Measurements from ENCODE around the gene SDK1.

Gene SDK1

DNA sequence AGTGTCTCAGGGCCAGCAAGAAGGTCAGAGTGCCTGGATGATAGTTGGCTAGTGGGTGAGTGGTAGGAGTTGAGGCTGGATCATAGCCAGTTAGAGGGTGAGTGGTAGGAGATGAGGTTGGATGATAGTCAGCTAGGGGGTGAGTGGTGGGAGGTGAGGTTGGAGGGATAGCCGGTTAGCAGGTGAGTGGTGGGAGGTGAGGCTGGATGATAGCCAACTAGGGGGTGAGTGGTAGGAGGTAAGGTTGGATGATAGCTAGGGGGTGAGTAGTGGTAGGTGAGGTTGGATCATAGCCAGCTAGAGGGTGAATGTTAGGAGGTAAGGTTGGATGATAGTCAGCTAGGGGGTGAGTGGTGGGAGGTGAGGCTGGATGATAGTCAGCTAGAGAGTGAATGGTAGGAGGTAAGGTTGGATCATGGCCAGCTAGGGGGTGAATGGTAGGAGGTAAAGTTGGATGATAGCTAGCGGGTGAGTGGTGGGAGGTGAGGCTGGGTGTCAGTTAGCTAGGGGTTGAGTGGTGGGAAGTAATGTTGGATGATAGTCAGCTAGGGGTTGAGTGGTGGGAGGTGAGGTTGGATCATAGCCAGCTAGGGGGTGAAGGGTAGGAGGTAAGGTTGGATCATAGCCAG is 226.6 kb downstream of the SDK1 start:
- DNase-seq (ENCODE audit: low read depth in 2 of 2) = no peak

DNA sequence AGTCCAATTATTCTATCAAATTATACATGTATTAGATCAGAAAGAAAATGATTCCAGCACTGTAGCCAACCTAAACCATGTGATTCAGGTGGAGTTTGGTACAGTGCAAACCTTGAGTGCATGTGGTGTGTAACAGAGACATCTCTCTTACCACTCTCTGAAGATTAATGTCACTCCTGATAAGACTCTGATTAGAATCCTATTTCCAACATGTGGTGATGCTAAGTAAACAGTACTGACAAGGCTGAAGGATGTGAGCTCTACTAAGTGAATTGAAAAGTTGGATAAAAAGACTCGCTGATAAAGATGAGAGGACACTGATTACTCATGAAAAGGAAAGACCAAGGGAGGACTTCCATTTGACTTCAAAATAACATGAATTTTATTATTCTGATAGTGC is 232.0 kb downstream of the SDK1 start:
- no peak for DNase-seq (ENCODE audit: low read depth in 2 of 2)

DNA sequence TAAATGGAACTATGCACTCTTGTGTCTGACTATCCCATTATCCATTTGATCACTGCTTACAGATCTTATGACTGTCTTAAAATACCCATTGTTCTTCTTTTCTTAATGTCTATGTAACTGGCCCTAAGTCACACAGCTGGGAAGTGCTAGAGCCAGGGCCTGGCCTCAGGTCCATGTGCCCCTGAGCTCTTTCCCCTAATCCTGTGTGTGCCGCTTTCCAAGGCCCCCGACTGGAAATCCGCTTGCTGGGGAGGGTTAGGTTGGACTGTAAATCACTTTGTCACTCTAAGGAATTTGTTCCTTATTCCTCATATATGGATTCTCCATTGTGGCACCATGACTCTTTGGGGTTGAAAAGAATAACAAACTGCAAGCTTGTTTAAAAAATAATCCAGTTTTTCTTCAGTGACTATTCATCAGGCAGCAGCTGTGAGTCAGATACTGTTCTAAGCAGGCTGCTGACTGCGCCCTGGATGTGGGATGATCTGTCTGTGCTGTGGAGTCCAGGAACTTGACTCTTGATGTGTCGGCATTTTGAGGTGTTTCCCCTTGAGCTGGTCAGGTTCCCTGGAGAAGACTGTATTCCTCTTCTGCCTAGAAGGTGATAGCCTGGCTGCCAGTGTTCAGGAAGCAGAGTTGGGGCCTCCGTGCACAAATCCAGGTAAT is 236.3 kb downstream of the SDK1 start:
- no peak for DNase-seq (ENCODE audit: low read depth in 2 of 2)

DNA sequence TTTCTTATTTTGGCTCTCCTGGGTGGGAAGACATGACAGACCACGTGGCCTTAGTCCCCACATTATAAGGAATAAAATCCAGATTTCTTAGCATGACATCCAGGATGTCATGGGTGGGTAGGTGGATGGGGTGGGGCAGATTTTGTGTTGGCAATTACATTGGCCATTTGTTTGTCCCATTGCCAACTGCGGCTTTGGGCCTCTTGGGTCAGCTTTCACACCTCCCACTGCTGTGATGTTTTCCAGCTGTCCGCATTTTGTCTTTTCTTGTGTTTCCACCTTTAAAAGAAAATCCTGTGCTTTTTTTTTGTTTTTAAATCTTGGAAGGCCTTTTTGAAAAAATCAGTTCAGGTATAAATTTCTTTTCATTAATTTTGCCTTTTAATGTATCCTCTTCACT is 237.0 kb downstream of the SDK1 start:
- no peak for DNase-seq (ENCODE audit: low read depth in 2 of 2)

DNA sequence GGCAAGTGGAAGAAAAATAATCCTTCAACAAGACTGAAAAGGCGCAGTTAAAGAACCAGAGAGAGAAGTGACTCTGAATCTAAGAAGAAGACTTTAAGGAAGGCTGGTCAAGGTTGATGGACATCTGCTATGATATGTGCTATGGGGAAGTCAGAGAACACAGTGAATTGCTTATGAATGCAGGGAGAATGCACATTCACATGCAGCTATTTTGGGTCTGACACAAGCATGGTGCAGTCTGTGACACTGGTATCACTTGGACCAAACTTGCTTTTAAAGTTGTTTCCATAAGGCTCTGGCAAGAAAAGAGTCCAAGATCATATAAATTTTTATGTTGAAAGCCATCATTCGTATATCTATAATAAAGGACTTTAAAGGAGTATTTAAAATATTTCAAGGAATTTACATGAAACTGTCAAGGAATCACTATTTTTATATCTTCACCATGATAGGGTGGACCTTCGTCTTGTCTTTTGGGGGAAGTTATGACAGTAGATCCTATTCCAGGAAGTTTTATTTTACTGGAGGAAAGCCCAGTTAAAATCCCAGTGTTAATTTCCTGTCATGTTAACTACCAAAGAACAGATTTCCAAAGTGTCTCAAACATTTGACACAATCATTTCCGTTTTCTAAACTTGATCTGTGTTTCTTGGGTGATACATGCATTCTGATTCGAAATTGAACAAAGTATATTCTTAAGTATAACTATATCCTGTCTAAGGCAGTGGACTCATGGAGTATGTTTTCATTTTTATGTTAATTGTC is 239.6 kb downstream of the SDK1 start:
- DNase-seq (ENCODE audit: low read depth in 2 of 2) = no peak

DNA sequence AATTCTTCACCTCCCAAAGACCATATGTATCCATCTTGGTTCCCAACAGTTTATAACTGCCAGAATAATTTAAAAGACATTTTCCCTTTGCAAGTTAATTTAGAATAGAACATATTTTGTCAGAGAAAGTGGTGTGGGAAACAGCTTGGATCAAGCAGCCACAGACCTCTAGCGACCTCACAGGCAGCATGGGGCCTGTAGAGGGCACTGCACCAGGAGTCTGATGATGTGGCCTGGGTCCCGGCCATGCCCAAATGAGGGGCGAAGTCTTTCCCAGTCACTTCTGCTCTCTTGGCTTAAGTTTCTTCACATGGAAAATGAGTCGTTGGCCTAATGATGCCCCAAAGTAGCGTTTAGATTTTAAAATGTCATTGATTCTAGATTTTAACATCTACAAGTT is 243.2 kb downstream of the SDK1 start:
- no peak for DNase-seq (ENCODE audit: low read depth in 2 of 2)

DNA sequence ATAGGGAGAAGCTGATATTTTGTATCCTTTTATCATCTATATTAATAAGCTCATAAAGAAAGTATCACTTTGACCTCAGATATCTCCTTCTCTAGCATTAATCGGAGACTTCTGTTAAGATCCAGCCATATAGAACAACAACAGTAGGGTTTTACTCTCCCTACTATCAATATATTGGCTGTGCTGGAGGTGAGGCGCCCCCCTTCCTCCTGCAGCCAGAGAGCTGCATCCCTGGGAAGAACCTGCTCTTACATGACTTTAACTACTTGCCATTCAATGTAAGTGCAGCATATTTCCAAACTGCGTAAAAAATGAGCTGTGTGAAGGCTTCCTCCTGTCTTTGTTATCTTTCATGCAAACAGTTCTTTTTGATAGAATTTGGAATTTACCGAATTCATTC is 247.8 kb downstream of the SDK1 start:
- no peak for DNase-seq (ENCODE audit: low read depth in 2 of 2)

DNA sequence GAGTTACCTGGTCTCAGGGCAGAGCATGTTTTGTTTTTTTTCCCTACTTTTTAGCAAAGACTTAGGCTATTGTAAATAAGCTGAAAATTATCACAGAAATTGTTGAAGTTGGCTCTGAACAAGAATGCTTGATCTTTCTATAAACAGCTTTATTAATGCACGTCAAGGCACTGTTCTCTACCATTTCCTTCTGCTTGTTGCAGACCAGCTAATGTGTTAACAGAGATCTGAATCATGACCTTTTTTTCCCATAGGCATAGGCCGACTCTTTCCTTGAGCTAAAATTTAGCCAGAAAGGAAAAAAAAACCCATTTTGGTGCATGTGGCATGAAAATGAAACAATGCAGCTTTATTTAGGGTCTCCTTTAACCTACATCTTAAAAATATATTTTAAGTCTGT is 248.5 kb downstream of the SDK1 start:
- DNase-seq (ENCODE audit: low read depth in 2 of 2) = no peak

DNA sequence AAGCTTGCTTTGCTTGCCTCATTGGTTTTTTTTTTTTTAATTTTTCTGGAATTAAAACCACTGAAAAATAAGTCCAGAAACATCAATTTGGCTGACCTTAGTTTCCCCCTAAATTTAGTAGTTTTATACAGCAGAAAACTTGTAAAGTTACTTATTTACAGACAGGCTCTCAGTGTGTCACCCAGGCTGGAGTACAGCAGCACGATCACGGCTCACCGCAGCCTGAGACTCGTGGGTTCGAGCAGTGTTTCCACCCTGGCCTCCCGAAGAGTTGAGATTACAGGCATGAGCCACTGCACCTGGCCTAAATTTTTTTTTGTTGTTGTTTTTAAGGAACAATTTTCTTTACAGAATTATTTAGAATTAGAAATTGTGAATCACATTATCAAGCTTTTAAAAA is 250.5 kb downstream of the SDK1 start:
- no peak for DNase-seq (ENCODE audit: low read depth in 2 of 2)

DNA sequence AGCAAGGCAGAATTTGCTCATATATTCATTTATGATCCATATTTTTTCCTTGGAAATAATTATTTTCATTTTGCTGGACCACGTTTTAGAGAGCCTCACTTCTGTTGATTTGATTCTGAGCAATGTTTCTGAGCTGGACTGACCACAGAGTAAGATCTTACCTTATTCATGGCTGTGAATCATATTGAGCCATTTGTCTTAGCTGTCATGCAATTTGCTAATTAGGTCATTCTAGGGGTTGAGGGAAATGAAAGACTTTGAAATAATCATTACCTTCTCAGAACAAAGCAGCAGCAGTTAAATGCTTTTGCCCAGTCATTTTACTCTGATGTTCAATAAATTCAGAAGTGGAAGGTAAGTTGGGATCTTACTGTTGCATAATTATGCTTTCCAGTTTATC is 251.4 kb downstream of the SDK1 start:
- no peak for DNase-seq (ENCODE audit: low read depth in 2 of 2)

DNA sequence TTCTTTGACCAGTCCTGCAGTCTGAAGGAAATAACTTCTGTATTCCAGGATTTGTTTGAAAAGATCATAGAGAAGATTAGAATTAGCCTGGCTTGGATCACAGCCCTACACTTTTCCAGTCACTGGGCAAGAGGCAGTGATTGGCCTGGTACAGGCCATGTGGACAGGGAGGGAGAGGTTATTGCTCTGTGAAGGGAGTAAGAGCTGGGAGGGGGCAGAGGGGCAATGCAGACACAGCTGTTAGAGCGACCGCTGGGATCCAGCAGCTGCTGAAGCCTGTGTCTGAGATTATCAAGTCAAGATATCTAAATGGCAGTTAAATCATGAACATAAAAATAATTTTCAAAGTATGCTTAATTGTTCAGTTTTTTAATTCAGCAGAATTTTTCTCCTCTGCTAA is 257.3 kb downstream of the SDK1 start:
- no peak for DNase-seq (ENCODE audit: low read depth in 2 of 2)

DNA sequence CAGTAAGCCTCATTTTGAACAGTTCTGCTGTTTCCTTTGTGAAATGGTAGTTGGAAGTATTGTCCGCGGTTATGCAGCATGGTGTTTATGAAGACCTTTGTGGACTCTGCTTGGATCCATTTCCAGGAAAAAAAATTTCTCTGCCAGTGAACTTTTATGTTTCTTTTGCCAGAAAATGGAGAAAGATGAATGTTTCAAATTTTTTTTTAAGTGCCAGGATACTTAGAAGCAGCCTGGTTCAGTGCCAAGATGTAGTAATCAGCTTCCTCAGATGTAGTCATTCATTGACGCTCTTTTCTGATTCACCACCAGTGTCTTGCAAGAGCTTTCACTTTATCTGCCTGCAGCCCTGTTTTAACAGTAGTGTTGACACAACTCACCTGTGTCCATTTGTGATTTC is 258.2 kb downstream of the SDK1 start:
- DNase-seq (ENCODE audit: low read depth in 2 of 2) = no peak

DNA sequence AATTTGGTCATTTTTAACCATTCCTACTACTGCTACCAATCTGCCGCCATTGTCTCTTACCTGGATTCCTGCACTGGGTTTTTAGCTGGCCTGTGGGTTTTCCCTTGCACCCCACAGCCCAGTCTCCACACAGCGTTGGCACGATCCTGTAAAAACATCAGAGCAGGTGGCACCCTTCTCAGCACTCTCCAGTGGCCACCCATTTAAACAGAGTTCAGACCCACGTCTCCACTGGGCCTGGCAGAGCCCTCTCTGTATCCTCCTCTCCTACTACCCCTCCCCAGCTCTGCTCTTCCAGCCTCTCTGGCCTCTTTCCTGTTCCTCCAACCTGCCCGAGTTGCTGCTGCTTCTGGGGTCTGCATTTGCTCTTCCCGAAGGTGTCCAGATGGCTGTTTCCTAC is 259.4 kb downstream of the SDK1 start:
- no peak for DNase-seq (ENCODE audit: low read depth in 2 of 2)

DNA sequence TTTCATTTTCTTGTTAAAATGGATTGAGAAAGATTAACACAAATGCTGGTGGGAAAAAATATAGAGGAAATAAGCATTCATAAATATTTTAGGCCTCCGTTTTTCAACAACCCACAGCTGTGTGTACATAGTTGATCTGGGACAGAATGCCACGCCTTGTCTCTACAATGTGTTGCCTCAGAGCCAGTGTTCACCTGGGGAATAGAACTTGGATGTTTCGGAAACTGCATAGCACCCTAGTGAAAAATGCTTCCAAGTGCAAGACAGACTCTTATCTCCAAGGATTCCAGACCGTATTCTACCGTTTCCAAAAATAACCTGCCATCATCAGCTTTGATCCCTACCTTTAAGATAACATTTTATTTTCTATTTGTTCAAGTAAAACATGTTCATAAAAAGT is 260.9 kb downstream of the SDK1 start:
- no peak for DNase-seq (ENCODE audit: low read depth in 2 of 2)

DNA sequence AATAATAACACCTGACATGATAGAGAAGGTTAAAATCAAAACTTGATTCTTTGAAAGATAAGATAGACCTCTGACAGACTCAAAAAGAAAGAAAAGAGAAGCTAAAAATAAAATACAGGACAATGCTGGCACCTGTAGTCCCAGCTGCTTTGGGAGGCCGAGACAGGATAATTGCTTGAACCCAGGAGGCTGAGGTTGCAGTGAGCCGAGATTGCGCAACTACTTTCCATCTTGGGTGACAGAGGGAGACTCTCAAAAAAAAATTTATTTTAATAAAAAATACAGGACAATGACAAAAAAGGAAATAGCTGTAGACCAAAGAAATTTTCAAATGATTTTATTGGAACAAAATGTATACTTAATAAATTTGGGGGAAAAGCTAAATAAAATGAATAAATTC is 263.2 kb downstream of the SDK1 start:
- DNase-seq (ENCODE audit: low read depth in 2 of 2) = no peak

DNA sequence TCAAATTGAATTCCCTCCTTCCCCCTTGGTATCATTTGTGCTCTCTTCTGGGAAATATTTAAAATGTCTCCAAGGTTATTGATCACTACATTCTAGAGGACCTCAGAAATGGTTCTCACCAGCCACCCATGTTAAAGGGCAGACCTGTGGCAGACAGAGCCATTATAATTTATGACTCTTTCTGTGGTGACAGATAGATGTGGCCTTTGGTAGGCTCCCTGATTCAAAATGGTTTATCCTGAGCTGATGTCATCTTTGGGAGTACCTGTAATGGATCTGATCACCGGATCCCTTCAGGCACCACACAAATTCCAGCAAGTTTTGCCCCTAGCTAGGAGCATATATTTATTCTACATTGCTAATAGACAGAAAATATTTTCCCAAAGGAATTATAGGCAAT is 267.5 kb downstream of the SDK1 start:
- no peak for DNase-seq (ENCODE audit: low read depth in 2 of 2)

DNA sequence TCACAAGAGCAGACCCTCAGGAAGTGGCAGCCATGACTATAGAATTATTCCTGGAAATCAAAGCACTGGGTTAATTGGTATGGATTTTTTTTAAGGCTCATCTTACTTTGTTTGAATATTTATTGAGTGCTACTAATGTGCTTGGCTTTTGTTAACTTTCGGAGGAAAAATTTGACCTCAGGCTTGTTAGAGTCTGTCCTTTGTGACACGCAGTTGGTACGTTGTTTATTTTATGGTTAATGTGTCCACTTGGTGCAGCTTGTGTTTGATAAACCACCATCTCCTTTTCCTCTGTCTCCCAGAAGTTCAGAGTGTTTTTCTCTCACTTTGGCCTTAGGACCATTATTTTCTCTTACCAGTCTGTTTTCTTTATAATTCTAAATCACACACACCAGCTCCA is 268.6 kb downstream of the SDK1 start:
- DNase-seq (ENCODE audit: low read depth in 2 of 2) = no peak

DNA sequence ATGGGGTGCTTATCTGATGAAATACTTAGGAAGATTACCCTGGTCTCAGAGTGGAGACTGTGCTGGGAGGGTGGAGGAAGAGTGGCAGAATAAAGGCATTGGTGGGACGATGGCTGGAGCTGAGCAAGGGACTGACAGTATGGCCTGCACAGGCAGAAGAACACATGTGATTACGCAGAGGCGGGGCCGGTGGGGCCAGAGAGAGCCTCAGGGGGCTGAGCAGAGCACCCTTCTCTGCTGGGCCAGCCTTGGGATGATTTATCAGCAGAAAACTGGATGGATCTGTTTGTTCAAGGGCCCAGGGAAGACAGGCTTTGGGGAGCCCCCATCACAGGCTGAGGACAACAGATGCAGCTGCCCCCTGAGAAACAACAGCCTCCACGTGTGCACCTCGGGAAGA is 272.1 kb downstream of the SDK1 start:
- no peak for DNase-seq (ENCODE audit: low read depth in 2 of 2)

DNA sequence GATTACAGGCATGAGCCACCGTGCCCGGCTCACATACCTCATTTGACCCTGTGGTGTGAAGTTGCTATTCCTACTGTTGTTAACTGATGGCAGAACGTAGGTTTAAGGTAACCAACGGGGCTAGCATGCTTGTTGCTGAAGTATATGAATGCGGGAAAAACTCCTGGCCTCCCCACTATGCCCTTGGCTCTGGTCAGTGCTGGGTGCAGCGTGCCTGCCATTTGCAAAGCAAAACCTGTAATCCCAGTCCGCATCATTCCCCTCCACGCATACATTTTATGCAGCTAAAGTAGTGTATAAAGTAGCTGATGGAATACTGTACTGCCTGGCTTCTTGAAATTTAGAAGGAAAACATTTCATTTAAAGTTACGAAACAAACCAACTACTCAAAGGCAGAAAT is 273.3 kb downstream of the SDK1 start:
- no peak for DNase-seq (ENCODE audit: low read depth in 2 of 2)

DNA sequence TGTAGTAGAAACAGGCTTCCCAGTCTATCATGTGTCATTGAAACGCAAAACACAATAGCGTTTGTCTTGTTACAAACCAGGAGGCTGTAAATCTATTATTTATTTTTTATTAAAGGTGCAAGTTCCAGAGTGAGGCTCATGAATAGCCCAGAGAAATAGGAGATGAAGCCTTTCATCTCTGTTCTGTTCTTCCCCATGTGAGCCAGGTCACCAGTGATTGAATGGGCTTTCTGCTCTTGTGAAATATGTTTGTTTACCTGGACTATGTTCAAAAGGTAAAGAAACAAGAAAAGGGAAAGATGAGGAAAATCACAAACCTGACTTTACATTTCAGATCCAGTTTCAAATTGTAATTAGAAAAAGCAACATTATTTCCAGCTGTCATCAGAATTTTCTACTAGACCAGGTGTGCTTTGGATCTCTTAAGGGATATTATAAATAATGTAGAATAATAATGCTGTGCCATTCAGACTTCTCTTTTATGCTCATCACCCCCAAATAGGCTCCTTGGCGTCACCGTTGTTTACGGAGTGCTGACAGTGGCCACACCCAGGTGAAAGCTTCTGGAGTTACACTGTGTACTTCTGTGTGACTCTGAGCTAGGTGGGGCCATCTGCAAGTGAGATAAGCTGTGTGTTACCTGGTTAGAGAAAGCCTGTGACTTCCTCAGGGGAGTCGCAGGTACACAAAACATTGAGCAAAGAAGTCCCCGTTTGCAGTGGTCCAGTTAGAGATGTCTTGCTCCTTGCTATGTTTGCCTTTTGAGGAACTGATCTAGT is 274.9 kb downstream of the SDK1 start:
- DNase-seq (ENCODE audit: low read depth in 2 of 2) = no peak

DNA sequence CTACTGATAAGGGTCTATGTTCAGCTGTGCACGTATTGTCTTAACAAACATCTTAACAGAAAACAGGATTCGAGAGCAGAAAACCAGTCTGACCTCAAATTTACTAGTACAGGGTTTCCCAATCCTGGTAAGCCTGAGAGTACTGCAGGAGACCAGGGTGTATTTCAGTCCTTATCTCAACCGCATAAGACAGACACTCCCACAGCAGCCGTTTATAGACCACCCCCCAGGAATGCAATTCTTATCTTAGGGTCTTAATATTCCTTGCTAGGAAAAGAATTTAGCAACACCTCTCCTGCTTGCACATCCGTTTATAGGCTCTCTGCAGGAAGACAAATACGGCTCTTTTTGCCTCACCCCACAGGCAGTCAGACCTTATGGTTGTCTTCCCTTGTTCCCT is 277.3 kb downstream of the SDK1 start:
- no peak for DNase-seq (ENCODE audit: low read depth in 2 of 2)

DNA sequence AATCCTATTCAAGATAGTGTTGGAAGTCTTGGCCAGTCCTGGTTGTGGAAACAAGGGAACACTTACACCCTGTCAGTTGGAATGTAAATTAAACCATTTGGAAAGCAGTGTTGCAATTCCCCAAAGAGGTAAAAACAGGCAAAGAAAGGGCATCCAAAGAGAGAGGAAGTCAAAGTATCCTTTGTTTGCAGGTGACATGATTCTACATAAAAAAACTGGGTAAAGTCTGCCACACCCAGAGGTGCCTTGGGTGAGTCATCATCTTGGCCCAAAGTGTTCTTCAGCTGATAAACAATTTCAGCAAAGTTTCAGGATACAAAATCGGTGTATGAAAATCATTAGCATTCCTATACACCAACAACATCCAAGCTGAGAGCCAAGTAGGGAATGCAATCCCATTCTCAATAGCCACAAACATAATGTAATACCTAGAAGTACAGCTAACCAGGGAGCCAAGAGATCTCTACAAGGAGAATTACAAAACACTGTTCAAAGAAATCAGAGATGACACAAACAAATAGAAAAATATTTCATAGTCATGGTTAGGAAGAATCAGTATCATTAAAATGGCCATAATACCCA is 278.7 kb downstream of the SDK1 start:
- DNase-seq (ENCODE audit: low read depth in 2 of 2) = no peak
